HEK293T (cell line): ENCODE measurements around the gene MBNL2.
"Not testable (repeated sequence)": the region's sequence is repeated elsewhere in the genome, so short reads cannot be mapped to it uniquely, and the experiment has no call there.

Source experiments
- FOXA1 ChIP-seq: fragments of 450-650 bp; IDR thresholded peaks from 2 replicates; pipeline ENCODE4 v1.6.1; 2016; ENCODE audit warnings: mild to moderate bottlenecking
- FOXM1 ChIP-seq: fragments of 450-650 bp; IDR thresholded peaks from 2 replicates; pipeline ENCODE4 v1.6.1; 2017; ENCODE audit warnings: mild to moderate bottlenecking, borderline replicate concordance
- SP1 ChIP-seq: fragments of 450-650 bp; IDR thresholded peaks from 2 replicates; pipeline ENCODE4 v1.6.1; 2017

DNA sequence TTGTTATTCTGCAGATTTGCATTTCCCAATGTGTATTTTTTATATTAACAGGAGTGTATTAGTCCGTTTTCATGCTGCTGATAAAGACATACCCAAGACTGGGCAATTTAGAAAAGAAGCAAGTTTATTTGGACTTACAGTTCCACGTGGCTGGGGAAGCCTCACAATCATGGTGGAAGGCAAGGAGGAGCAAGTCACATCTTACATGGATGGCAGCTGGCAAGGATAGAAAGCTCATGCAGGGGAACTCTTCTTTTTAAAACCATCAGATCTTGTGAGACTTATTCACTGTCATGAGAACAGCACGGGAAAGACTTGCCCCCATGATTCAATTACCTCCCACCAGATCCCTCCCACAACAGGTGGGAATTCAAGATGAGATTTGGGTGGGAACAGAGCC is 14.9 kb upstream of the MBNL2 start:
- not testable (repeated sequence) for TF ChIP-seq FOXA1, SP1, FOXM1
